22Rv1 (cell line): ENCODE measurements around the gene ERP27.

Experiments
- H3K27ac ChIP-seq: fragments of 450-650 bp; 2 replicates; pipeline ENCODE4 v1.5.1; 2017
- ZFX ChIP-seq: fragments of 450-650 bp; IDR thresholded peaks from 2 replicates; pipeline ENCODE4 v1.6.1; 2017; ENCODE audit warnings: antibody characterized with exemption, borderline replicate concordance
- TF ChIP-seq, protein P1 (sequence below): fragments of 450-650 bp; IDR thresholded peaks from 2 replicates; pipeline ENCODE4 v1.5.1; 2017; ENCODE audit warnings: mild to moderate bottlenecking

ERP27 gene

DNA sequence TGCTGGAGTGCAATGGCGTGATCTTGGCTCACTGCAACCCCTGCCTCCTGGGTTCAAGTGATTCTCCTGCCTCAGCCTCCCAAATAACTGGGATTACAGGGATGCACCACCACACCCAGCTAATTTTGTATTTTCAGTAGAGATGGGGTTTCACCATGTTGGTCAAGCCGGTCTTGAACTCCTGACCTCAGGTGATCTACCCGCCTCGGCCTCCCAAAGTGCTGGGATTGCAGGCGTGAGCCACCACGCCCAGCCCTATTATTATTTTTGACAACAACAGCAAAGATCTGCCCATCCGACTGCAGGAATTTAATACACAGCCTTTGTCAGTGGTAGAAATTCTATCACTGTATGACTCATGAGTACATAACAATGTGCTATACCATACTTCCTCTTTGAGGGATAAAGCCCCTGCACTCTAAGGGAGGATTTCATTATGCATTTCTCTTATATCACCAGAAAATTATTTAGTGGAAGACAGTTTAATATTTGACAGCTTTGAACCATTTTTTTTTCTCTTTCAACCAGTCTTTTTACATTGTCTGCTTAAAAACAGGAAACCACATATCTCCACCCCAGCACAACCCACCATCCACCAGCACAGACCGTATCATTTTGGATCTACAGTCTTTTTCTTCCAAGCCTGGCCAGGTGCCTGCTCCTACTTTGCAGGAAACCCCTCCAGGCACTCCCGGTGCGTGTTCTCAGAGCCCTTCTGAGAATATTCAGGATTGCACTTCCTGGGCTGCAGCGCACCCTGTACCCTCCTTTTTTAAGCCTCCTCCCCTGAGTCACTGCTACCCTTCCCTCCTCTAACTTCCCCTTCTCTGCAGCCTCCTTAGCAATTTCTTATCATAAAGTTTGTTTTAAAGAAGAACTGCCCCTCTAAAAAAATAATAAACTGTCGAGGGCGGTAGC is 22.5 kb upstream of the ERP27 start:
- H3K27ac ChIP-seq, result no peak overlapping the region
- TF ChIP-seq ZFX, result no peak
- TF ChIP-seq, protein P1, sequence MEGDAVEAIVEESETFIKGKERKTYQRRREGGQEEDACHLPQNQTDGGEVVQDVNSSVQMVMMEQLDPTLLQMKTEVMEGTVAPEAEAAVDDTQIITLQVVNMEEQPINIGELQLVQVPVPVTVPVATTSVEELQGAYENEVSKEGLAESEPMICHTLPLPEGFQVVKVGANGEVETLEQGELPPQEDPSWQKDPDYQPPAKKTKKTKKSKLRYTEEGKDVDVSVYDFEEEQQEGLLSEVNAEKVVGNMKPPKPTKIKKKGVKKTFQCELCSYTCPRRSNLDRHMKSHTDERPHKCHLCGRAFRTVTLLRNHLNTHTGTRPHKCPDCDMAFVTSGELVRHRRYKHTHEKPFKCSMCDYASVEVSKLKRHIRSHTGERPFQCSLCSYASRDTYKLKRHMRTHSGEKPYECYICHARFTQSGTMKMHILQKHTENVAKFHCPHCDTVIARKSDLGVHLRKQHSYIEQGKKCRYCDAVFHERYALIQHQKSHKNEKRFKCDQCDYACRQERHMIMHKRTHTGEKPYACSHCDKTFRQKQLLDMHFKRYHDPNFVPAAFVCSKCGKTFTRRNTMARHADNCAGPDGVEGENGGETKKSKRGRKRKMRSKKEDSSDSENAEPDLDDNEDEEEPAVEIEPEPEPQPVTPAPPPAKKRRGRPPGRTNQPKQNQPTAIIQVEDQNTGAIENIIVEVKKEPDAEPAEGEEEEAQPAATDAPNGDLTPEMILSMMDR, result no peak

DNA sequence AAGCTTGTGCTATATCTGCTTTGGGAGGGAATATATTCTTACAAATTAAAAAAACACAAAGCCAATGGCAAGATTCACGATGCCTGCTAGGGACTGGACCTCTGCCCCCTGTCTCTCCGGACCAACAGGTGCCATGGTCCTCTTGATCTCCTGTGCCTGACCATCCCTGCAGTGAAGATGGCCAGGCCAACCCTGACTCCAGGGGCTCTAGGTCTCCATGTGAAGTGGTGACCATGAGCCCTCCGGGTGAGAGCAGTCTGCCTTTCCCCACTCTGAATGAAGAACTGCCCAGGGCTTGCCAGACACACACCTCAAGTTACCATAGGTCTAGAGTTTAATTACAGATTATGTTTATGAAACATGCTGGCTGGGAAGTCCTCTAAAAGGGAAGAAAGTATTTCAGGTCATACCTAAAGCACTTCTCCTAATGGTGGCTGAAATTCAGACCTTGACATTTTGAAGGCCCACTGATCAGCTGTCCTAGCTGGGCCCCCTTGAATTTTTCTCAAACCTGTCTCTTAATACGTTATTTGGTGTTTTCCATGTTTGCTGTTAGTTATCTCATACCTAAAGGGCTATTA is 21.7 kb upstream of the ERP27 start:
- no peak overlapping the region for H3K27ac ChIP-seq
- no peak for TF ChIP-seq ZFX
- TF ChIP-seq, protein P1, result no peak

DNA sequence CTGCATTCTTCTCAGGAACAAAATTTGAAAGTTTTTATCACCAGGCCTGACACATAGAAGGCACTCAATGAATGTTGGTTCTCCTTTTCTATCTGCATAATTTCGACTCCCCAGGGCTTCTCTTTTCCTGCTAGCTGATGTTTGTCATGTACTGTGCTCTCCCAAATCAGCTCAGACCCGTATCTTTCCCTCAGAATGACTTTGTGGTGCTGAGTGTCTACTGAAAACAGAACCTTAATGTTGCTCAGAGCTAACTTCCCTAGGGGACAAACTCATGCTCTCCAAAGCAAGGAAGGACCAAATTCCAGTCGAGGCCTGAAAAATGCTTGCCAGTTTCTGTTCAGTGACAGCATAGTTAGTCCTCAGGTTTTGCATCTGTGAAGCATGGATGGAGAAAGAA is 21.1 kb upstream of the ERP27 start:
- TF ChIP-seq, protein P1, result no peak
- no peak for TF ChIP-seq ZFX
- no peak overlapping the region for H3K27ac ChIP-seq

DNA sequence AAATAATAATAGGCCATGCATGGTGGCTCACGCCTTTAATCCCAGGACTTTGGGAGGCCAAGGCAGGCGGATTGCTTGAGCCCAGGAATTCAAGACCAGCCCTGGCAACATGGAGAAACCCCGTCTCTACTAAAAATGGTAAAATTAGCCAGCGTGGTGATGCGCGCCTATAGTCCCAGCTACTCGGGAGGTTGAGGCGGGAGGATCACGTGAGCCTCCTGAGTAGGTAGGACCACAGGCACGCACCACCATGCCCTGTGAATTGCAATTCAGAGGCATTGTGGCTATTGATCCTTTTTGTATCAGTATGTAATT is 20.7 kb upstream of the ERP27 start:
- no peak overlapping the region for H3K27ac ChIP-seq
- TF ChIP-seq ZFX, result no peak
- TF ChIP-seq, protein P1, result no peak

DNA sequence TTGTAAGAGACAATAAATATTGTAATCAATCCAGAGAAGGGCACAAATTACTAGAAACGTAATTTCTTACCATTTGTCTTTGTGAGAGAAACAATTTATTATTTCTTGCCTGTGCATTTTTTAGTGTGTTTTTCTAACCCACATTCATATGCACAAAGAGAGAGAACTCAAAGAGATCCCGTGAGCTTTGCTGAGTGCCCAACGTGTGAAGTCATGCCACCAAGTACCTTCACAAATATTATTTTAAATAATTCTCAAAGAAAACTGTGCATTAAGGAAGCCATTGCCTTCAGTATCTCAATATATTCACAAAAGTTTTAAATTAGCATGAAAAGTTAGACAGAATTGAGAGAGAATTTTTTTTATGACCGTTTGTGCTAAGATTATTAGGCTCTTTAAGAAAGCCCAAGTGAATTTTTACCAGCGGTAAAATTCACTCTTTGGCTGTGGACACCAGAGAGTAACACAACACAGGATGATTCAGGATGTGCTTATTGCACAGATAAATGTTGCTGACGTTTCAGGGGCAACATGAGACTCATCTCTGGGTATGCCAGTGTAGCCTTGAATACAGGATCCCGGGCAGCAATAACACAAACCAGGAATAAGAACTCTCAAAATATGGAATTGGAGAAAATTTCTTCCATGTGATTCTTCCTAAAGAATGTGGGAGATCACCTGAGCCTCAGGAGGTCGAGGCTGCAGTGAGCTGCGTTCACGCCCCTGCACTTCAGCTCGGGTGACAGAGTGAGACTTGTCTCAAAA is 20.2 kb upstream of the ERP27 start:
- no peak for TF ChIP-seq ZFX
- TF ChIP-seq, protein P1, result no peak
- no peak overlapping the region for H3K27ac ChIP-seq

DNA sequence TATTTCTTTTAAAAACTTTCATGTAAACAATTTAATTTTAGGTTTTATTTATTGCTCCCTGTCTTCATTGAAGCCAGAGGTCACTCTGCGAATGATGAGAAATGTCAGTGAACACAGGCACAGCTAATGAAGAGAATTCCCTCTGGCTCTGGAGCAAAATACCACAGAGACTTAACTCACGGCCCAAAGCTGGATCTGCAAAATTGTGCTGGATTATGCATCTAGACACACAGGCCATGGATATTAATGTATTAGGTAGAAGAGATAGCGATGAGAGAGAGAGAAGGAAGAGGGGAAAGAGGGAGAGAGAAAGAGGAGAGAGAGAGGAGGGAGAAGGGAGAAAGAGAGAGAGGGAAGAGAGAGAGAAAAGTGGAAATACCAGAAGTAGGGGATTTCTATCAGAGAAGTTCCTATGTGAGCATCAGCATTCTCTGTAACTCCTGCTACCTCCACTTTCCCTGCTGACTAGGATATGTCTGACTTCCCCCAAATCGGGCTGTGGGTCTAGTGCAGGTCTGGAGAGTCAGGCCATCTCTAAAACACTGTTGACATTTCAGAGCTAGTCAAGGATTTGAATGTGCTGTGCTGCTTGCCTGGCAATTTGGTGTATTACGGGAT is 19.3 kb upstream of the ERP27 start:
- H3K27ac ChIP-seq, result no peak overlapping the region
- TF ChIP-seq, protein P1, result no peak
- TF ChIP-seq ZFX, result no peak
